ENCODE data around the gene A4GALT.
"Not testable (repeated sequence)": the region's sequence is repeated elsewhere in the genome, so short reads cannot be mapped to it uniquely, and the experiment has no call there.

GRCh38 chr22:42677936-42678335 is 42.7 kb downstream of the A4GALT start:
- TF ChIP-seq EZH2phosphoT487 (IDR thresholded peaks at IDR 0.05; ENCODE audit: insufficient read depth, low read depth); EZH2 (IDR thresholded peaks at IDR 0.05; ENCODE audit: insufficient read depth, poor library complexity, severe bottlenecking): not testable (repeated sequence)
